Skin of body (tissue), 2 donors: ENCODE data around the gene PATZ1. TPM values are rescaled to one million over a fixed set of nuclear protein-coding genes. Genes with fewer than 3 reads are reported as not detected.
A peak's percentile ranks its signal among the peaks of the same experiment; 100 is the strongest.

Experiments used
- DNase-seq: peaks from one replicate; lab custom pipeline; 2025; lab: John Stamatoyannopoulos, UW
- total RNA-seq: library from RNA; depleted of rRNA; stranded (reverse); fragments of >200 nt; gene quantifications from one replicate; pipeline ENCODE4 v1.2.3, GENCODE V29; 2014

Gene PATZ1
- total RNA-seq, 1 donor from 2014 or later, result 10.8 TPM

GRCh38 chr22:31343235-31344191, 2.6 kb downstream of the PATZ1 start:
- DNase-seq, result no peak

- no peak for DNase-seq
Measured at GRCh38 chr22:31342389-31343140, 3.6 kb downstream of the PATZ1 start.

- DNase-seq, result no peak
Measured at GRCh38 chr22:31341386-31342088, 4.6 kb downstream of the PATZ1 start.

- DNase-seq, result no peak
Measured at GRCh38 chr22:31340765-31341247, 5.3 kb downstream of the PATZ1 start.

- no peak for DNase-seq
Measured at GRCh38 chr22:31340360-31340759, 5.8 kb downstream of the PATZ1 start.

- no peak for DNase-seq
Measured at GRCh38 chr22:31339148-31339832, 6.9 kb downstream of the PATZ1 start.

- no peak for DNase-seq
Measured at GRCh38 chr22:31337178-31337577, 9.0 kb downstream of the PATZ1 start.

GRCh38 chr22:31334329-31334728, 11.8 kb downstream of the PATZ1 start:
- DNase-seq, result no peak

GRCh38 chr22:31333641-31334040, 12.5 kb downstream of the PATZ1 start:
- no peak for DNase-seq

- no peak for DNase-seq
Measured at GRCh38 chr22:31332886-31333285, 13.3 kb downstream of the PATZ1 start.

GRCh38 chr22:31332010-31332409, 14.1 kb downstream of the PATZ1 start:
- DNase-seq, result peak; percentile 6

- no peak for DNase-seq
Measured at GRCh38 chr22:31329453-31330215, 16.5 kb downstream of the PATZ1 start.

- DNase-seq, result no peak
Measured at GRCh38 chr22:31329029-31329428, 17.1 kb downstream of the PATZ1 start.

GRCh38 chr22:31328544-31328960, 17.6 kb downstream of the PATZ1 start:
- no peak for DNase-seq

GRCh38 chr22:31327806-31328543, 18.2 kb downstream of the PATZ1 start:
- DNase-seq, result no peak

GRCh38 chr22:31326877-31327276, 19.3 kb downstream of the PATZ1 start:
- no peak for DNase-seq

- no peak for DNase-seq
Measured at GRCh38 chr22:31323578-31324550, 22.3 kb downstream of the PATZ1 start.

GRCh38 chr22:31321421-31321820, 24.7 kb downstream of the PATZ1 start:
- no peak for DNase-seq
